GM18951 (cell line): ENCODE data around the gene PAX6.

Experiments used
- POLR2A ChIP-seq: IDR thresholded peaks from 4 replicates; pipeline ENCODE4 v1.6.1; 2011; ENCODE audit warnings: mild to moderate bottlenecking; ENCODE audit not compliant: insufficient read length, insufficient read depth; ENCODE audit errors: extremely low read depth
- in situ Hi-C: fragments of 300-500 bp; cut with MboI; formaldehyde crosslinking; loops from one replicate; pipeline ENCODE4 v1.12.0; 2022; ENCODE audit warnings: low sequenced_read_pairs, mixed read lengths, inconsistent platforms; ENCODE audit not compliant: unreplicated experiment

The PAX6 gene

DNA sequence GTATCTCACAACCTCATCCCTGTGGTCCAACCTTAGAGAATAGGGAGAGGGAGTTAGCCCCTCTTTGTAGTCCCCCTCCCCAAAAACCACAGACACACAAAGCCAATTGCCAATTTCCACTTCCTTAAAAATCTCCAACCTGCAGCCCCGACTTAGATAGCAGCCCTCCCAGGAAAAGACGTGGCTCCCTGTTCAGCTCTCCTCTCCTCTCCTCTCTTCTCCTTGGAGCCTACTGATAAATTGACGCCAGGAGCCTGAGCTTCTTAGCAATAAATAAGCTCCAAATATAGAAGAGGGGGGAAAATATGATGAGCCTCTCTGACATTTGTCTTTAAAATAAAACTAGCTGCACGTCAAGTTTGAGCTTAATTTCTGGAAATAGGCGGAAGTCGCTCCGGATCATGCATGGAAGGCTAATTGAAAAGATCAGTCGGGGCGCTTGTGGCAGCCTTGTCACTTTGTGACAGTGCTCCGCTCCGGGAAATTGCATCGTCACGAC lies 7.3 kb downstream of the PAX6 start:
- no peak for TF ChIP-seq POLR2A
- in situ Hi-C loops = loop anchor here (10.0 kb wide), 1 partner anchor 631 kb away; the partner anchor contains the start of gene WT1

DNA sequence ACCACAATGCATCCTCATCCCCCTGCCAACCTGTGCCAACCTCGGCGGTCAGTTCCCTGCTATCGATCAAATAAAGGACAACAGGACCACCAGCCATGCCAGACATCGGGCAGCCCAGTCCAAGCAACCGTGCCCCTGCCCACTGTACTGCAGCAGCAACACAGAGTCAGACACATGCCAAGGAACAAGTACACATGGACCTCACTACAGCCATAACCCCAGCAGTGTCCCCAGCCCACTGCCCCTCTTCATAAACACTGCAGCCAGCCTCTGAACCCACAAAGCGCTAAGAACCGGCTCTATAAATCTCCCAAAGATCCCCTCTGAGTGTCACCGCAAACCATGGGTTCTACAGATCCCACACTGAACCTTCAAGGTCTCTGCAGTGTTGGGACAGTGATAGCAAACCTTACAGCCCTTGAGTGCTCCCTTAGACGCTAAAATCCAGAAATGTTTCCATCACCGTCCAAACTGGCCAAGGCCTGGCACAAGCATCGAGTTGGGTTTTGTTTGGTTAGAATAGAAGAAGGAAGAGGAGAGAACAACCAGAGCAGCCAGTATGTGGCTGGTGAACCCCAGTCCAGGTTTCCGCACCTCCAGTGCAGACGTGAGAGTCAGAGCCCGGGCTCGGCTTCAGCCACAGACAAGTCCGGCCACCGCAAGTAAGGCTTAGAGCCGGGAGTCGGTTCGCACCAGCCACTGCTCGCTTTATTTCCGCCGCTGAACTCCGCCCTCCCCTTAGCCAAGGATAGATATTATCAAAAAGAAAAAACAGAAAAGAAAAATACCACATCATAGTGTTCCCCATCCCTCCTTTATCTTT lies 7.9 kb downstream of the PAX6 start:
- in situ Hi-C loops = loop anchor here (10.0 kb wide), 1 partner anchor 632 kb away; the partner anchor contains the start of gene WT1
- TF ChIP-seq POLR2A = no peak

DNA sequence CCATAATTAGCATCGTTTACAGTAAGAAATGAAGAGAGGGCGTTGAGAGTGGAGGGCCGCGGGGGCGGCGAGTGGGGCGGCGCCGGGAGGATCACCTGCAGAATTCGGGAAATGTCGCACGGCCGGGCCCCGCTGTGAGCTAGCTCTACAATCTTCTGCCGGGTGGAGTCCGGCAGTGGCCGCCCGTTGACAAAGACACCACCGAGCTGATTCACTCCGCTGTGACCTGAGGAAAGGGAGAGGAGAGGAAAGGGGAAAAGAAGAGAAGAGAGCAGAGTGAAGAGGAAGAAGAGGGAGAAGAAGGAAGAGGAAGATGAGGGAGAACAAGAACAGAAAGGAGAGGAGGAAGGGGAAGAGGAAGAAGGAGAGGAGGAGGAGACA lies 8.5 kb downstream of the PAX6 start:
- TF ChIP-seq POLR2A = no peak
- in situ Hi-C loops = loop anchor here (10.0 kb wide), 1 partner anchor 632 kb away; the partner anchor contains the start of gene WT1

DNA sequence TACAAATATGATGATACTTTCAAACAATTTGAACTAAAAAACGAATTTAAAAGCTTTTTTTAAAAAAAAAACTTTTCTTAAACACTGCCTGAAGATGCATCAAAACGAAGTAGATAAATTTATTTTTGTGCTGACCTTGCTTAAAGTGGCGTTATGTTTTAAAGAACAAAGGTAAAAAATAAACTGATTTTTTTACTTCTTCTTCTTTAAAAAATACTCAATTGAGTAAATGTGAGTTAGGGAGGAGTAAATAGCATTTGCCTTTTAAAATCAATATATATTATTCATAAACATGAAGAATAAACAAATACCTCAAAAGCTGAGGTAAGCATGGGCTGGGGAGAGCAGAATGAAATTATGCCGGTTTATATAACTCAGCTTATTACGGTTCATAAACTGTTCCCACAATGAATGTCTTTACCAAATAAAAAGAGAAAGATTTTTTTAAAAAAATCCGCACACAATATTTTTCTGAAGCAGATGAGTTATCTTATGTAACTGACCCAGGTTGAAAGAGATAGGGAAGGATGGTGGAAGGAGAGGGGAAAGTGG lies 9.0 kb downstream of the PAX6 start:
- TF ChIP-seq POLR2A = no peak
- in situ Hi-C loops = loop anchor here (10.0 kb wide), 1 partner anchor 633 kb away; the partner anchor contains the start of gene WT1

DNA sequence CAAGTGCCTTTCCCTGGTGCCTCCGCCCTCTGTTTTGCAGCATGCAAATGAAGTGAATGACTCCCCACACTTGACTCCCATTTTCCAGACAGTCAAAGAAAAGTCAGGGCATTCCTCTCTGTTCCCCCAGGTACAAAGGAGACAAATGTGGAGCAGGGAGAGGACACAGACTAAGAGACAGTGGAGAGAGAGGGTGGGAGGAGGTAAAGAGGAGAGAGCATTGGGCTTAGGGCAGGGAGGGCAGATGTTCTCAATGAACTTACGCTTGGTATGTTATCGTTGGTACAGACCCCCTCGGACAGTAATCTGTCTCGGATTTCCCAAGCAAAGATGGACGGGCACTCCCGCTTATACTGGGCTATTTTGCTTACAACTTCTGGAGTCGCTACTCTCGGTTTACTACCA lies 9.8 kb downstream of the PAX6 start:
- in situ Hi-C loops = loop anchor here (10.0 kb wide), 1 partner anchor 634 kb away; the partner anchor contains the start of gene WT1
- no peak for TF ChIP-seq POLR2A

DNA sequence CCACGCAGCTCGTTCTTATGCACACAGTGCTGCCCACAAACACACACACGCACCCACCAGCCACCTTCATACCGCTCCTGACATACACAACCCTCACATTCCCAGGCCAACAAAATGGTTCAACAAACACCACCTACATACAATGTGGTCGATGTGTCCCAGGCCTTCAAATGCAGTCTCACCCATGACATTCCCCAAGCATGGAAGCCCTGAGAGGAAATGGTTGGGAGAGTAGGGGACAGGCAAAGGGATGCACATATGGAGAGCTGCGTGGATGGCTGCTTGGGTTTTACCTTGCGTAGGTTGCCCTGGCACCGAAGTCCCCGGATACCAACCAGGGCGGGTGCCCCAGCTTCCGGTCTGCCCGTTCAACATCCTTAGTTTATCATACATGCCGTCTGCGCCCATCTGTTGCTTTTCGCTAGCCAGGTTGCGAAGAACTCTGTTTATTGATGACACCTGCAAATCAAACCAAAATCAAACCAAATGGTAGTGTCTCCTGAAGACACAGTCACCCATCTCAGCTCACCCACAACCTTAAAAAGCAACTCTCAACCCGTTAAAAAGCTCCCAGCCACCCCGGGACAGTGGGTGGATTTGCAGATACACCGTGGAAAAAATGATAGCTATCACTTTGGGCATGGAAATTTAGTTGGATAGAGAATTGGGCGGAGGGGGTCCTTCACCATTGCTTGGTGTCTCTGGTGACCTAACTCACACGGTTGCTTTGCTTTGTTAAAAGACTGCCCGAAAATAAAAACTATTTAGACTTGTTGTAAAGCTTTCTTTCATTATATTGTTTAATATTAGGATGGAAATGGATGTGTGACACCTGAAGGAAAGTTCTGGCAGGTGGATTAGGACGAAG lies 10.5 kb downstream of the PAX6 start:
- in situ Hi-C loops = loop anchor here (10.0 kb wide), 1 partner anchor 634 kb away; the partner anchor contains the start of gene WT1
- TF ChIP-seq POLR2A = no peak

DNA sequence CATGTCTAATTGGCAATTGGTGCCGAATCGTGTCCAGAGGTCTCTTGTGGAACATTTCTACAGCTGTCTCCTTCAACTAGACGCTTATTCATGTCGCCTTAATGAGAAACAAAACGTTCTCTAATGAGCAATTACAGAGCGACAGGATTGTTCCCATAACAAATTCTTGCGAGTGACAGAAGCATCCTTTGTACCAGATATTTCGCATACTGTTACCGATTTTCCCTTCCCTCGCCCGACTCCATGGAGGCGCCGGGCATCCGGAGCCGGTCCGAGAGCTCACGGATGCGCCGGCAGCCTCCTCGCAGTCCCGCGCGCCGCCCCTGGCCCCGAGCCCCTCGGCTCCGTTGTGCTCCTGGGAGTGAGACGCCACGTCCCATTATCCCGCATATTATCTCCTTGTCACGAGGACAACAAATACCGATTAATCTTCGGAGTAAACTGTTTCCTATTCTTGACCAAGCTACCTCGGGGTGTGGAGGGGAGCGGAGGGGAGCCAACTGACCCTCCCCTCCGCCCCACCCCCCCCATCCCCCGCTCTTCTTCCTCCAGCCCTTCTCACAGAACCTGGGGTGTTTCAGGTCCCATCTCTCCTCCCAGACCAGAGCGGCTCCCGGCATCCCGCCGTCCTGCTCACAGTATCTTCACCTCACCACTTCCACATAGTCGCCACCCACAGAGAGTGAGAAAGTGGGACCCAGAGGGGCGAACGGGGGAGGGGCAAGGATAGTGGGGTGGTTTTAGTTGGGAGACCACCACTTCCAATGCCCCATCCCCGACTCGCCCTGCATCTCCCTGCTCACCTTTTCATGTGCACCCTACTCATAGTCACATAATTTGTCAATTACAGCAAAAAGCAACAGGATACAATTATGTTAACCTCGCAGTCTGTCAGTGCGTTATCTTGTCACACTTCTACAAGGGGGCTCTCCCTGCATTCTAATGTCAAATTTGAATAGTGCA lies 11.4 kb downstream of the PAX6 start:
- no peak for TF ChIP-seq POLR2A
- in situ Hi-C loops = loop anchor here (10.0 kb wide), 1 partner anchor 635 kb away; the partner anchor contains the start of gene WT1

DNA sequence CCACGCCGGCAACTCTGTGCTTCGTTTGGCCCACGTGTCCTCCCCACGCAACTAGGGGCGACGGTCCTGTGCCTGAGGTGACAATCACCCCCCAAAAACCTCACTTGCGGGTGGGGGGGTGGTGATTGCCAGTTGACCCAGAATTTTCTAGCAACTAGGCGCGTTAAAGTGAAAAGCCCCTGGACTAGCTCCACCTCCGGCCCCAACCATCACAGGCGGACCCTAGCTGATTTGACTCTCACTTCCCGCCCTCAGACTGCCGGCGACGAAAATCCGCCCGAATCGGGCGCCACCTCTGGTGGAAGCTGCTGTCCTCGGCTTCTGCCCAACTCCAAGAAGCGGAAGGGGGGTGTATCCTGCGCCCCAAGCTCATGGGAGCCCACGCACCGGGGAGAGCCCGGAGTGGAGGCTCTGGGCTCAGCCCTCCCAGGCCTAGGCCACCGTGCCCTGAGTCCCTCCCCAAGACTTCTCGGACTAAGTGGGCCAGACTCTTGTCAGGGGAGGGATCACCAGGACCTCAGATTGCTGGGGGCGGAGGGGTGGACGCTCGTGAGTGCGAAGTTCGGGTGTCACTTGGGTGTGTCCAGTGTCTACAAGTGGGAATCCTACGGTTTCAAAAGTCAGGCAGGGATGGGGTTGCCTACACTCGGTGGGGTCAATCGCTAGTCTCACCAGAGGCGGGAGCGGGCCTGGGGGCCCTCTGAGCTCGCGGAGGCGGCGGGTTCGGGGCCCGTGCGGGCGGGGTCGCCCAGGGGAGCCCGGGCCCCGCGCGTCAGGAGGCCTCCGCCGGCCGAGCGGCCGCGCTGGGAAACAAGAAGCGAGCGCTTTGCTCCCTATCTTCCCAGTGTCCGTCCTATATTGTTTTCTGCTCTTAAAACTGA lies 12.3 kb downstream of the PAX6 start:
- in situ Hi-C loops = no loop called here
- TF ChIP-seq POLR2A = no peak

DNA sequence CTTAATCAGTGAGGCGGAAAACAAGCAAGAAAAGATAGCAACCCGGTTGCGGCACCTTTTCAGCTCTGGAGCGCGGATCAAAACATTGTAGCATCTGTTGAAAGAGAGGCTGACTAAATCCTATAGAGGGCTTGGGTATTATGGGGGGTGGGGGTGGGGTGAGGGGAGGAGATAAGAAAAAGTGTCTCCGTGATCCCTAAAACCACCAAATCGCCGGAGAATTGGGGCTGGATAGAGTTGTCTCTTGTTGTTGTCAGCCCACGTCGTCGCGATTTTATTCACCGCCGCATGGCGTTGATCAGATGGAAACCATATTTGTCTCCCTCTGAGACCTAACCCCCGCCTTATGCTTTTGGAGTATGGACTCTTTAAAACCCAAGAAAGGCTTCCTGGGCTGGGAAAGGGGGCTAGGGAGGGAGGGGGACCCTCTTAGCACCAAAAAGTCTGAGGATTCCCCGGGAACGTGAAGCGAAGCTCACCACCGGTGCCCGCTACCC lies 13.0 kb downstream of the PAX6 start:
- in situ Hi-C loops = no loop called here
- no peak for TF ChIP-seq POLR2A

DNA sequence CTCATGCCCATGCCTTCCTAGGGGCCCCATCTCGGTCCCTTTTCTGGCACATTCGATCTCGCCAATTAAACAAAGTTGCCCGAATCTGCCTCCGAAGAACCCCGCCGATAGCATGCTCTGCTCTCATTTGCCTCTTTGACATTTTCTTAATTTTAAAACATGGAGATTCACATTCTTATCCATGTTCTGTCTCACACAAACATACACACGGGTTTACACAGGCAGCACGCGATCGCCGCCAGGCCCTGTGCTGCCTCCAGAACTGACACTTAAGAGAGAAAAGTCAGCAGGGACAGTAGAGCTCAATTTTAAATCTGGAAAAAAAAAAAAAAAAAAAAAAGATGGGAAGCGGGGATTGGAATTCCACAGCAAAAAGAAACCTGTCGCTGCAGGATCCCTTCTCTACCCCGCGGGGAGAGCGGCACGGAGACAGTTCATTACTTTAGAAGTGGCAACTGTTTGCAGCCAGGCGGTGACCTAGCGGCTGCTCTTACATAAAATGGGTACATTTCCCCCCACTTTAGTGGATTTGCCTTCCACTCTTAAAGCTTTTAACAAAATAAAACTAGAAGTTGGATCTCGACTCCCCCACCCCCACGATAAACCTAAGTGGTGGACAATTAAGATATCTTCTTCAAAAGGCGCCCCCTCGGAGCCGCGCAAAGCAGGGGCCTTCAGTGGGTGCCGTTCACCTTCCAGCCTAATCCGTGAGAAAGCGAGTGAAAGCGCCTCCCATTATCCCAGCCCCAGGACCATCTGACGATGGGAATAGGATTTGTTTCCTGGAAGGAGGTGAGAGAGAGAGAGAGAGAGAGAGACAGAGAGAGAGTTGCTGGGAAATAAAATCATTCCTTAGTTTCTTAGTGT lies 13.7 kb downstream of the PAX6 start:
- in situ Hi-C loops = no loop called here
- no peak for TF ChIP-seq POLR2A
